GM21528 (cell line): ENCODE measurements around the gene GTPBP4.

ENCODE experiments used
- ATAC-seq: cut with Tn5 transposase; IDR thresholded peaks from one replicate; pipeline ENCODE4 v1.9.1; 2021; ENCODE audit warnings: mild to moderate bottlenecking, moderate library complexity; ENCODE audit not compliant: unreplicated experiment, low FRiP score

GTPBP4 gene

DNA sequence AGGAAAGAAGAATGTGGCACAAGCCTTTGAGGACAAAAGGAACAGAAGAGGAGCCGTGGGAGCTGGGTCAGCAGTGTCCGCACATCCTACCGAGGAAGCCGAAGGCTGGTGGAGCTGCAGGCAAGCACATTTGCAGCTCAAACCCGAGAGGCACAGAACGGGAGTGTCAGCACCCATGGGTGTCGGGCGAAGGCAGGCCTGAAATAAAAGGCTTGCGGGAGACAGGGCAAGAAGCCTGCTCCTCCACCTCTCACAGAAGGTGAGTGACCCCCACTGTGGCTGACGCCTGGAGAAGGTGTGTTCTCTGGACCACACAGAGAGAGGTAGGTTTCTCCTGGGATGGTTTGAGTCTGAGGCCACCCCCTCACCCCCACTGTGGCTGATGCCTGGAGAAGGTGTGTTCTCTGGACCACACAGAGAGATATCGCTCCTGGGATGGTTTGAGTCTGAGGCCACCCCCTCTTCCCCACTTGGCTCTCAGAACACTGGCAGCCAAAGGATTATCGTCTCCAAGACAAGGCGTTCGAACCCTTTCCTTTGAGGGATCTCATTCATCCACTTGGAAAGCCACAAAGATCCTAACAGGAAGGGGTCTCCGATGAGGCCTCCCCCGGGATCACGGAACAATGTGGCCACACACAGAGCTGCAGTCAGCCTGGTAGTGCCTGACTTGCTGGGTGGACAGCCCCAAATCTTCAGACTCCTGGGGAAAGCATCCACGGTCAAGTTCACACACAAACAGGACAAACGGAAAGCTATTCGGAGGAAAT lies 21.6 kb upstream of the GTPBP4 start:
- no peak for ATAC-seq

DNA sequence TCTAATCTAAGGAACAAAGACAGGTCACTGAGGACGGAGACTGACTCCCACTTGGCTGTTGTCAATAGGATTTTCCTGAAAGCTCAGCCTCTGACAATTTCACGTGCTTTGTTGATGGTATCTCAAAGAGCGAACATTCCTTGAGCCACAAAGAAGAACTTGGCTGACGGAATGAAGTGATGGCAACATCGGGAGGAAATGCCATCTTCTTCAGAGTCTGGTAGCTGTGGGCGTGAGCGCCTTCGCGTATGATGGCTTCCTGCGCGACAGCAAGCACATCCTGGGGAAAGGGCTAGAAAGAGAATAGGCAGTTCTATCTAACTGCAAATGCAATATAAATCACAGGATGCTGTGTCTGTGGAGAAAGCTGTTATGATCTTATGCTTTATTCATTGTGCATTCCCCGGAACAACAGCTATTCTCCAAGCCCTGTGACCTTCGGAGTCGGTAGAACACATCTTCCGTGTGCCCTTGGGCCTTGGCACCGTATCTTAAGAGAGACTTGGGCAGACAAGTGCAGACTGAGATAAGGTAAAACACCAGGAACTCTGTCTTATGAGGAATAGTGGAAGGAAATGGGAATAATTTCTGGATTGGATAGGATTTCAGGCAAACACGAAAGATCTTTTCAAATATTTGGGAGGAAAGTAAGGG lies 19.6 kb upstream of the GTPBP4 start:
- no peak for ATAC-seq

DNA sequence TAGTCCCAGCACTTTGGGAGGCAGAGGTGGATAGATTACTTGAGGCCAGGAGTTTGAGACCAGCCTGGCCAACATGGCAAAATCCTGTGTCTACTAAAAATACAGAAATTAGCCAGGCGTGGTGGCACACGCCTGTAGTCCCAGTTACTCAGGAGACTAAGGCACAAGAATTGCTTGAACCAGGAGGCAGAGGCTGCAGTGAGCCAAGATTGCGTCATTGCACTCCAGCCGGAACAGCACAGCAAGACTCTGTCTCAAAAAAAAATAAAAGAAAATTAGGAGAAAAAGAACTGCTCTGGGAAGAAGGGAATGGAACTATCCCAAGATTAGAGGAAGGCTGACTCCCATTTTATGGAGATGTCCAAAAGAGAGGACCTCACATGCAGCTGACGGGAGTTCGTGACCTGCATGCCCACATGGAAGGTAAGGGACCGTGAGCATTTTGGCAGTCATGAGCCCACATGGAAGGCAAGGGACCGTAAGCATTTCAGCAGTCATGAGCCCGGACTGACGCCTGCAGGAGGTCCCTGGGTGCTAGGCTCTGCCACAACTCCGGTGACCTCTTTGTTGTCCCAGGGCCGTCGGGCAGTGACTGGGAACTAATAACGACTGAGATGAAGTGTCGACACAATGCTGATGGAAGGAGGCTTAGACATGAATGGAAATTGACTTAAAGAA lies 18.6 kb upstream of the GTPBP4 start:
- ATAC-seq, result no peak

DNA sequence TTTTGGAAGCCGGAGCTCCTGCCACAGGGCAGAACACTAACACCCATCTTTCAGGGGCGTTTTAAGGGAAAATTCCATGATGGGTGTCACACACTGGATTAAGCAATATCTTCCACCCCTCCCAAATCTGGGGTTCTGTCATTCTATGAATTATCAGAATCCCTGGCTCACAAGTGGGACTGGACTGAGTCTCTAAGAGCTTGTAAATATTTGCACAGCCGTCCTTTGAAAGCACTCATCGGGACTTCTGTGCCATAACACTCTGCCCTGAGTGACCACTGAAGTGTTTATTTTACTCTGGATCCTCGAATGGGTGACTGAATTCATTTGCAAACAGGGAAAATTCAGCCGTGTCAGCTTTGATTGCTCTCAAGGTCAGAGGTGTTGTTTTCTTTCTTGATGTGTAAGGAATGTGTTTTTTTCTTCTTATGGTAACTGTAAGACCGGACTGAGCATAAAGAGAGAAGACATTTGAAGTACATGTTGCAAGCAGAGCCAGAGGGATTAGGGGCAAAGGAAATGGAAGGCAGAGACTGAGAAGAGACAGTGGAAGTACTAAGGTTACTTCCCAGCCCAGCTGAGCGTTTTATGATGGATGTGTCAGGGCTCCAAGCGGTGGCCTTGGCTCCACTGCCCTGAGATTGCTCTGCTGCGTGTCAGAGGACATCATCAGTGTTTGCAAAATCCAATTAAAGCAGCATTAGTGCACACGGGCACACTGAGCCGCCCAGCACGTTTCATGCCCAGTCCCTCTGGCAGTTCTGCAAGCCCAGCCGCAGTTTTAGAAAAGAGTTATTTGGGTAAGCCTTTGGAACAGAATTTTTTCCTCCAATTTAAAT lies 17.7 kb upstream of the GTPBP4 start:
- ATAC-seq, result no peak

DNA sequence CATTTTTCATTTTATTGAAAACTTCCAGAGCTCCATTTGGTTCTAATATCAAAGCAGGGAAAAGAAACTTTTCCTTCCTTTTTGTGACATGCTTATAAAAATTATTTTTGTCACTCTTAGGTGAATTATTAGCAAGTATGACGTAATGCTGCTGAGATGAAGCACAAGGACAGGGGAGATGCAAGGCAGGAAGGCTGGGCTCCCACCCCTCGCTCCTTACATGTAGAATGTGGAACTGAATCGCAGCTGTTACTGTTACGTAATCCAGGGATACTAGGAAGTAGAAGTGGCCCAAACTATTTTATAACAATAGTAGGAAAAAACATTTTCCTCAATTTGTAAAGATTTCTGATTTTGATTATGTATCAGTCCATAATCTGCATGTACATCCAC lies 17.1 kb upstream of the GTPBP4 start:
- ATAC-seq, result no peak

DNA sequence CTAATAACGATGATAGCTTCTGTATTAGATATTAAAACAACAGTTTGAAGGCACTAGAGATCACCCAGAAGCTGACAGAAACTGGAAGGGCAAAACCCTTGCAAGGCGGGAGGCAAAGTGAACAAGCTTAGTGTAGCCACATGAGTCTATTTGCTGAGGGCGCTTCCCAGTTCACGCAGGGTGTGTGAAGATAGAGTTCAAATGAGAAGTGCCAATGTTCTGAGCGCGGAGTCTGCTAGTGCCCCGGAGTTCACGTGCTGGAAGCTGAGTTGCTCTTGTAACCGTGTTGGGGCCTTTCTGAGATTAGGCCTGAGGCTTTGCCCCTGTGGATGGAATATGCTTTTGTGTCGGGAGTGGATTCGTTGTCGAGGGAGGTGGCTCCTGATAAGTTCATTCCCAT lies 16.6 kb upstream of the GTPBP4 start:
- no peak for ATAC-seq

DNA sequence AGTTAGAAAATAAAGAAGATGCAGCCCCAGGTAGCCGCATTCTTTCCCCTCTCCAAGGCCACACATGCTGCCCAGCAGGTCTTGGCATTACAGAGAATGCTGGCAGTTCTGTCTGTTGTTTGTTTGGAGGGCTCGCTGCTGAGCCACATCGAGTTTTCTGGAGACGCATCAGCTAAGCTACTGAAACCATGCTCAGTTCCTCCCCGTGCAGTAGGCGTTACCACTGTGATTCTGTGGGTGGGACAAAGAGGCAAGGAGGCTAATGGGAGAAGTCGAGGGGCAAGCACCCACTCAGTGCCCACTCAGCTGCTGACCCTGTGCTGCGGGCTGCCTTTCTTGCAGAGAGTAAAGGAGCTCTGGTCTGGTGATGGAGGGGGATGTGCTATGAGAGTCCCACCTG lies 15.5 kb upstream of the GTPBP4 start:
- no peak for ATAC-seq

DNA sequence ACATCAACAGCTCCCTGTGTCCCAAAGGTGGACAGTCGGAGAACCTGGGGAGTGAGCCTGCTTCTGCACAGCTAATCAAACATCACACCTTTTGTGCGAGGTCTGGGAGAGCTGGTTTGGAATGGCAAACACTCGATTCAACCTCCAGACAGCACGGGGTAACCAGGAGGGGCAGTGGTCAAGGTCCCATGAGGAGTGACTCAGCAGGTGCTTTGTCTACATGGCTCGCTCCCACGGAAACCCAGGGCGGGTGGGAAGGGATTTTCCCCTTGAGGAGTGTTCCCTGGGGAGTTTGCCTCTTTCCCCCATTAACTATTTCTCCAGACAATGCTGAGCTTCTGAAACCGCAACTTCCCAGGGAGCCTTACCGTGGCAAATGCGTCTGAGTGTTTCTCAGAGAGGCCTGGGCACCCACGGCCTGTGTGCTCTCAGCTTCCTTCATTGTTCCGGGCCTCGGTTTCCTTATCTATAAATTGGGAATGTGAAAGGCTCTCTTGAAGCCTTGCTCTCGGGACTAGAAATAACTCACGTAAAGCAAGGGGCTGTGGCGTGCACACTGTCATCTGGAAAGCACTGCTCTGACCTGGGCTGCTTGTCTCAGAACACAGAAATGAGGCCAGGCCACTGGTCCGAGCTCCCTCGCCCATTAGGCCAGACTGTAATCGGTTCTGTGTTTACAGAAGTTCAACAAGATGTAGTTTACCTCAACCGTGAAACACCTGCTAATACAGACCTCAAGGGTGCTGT lies 14.0 kb upstream of the GTPBP4 start:
- no peak for ATAC-seq

DNA sequence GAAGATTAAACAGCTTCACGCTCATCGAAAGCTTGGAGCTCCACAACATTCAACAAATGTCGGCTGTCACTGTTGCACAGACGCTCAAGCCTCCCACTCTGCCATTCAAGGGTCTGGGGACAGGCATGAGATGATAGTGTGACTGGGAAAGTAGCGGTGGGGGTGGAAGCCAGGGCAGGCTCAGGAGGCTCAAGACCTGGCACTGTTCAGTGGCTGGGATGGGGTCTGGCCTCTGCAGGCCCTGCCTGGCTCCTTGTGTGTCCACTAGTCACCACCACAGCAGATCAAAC lies 13.5 kb upstream of the GTPBP4 start:
- ATAC-seq, result no peak

DNA sequence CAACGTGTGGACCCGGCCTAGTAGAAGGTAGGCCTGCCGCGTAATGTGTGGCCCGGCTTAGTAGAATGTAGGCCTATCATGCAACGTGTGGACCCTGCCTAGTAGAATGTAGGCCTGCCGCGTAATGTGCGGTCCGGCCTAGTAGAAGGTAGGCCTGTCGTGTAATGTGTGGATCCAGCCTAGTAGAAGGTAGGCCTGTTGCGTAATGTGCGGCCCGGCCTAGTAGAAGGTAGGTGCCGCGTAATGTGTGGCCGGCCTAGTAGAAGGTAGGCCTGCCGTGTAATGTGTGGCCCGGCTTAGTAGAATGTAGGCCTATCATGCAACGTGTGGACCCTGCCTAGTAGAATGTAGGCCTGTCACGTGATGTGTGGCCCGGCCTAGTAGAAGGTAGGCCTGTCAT lies 11.9 kb upstream of the GTPBP4 start:
- ATAC-seq, result no peak

DNA sequence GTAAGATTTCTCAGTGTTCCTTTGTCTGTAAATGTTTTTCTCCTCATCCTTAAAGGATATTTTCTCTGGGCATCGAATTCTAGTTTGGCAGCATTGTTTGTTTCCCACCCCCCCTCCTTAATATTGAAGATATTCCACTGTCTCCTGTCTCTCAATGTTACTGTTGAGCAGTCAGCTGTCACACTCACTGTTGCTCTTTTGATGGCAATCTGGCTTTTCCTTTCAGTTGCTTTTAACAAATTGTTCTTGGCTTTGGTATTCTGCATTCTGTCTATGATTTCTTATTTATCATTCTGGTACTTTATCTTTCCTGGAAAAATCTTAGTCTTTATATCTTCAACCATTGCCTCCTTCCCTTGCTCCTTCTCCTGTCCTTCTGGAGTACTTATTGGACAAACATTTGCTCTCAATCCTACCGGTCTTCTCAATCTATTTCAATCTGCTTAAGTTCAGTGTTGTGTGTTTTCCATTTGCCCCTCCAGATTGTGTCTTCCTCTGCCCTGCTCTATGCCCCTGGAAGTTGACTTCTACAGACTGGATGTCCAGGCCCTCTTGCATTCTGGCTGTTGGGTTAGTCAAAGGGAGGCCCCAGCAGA lies 9.3 kb upstream of the GTPBP4 start:
- ATAC-seq, result no peak

DNA sequence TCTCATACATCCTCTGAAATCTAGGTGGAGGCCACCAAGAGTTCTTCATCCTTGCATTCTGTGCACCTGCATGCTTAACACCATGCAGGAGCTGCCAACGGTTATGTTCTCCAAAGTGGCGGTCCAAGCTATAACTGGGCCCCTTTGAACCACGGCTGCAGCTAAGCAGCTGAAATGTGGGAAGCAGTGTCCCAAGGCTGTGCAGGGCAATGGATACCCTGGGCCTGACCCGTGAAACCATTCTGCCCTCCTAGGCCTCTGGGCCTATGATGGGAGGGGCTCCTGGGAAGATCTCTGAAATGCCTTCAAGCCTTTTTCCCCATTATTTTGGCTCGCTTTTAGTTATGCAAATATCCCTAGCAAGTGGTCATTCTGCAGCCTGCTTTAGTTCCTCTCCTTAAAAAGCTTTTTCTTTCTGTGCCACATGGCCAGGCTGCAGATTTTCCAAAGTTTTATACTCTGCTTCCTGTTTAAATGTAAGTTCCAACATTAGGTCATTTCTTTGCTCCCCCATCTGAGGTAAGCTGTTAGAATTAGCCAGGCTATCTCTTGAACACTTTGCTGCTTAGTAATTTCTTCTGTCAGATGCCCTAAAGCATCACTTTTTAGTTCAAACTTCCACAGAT lies 7.7 kb upstream of the GTPBP4 start:
- ATAC-seq, result no peak

DNA sequence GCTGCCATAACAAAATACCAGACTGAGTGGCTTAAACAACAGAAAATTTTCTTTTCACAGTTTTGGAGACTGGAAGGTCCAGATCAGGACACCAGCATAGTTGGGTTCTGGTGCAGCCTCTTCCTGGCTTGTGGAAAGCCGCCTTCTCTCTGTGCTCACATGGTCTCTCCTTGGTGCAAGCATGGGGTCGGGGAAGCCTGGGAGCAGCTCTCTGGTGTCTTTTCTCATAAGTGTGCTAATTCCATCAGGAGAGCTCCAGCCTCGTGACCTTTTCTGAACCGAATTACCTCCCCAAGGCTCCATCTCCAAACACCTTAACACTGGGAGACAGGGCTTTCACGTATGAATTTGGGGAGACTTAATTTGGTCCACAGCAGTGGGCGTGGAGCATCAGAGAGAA lies 4.8 kb upstream of the GTPBP4 start:
- ATAC-seq, result no peak

DNA sequence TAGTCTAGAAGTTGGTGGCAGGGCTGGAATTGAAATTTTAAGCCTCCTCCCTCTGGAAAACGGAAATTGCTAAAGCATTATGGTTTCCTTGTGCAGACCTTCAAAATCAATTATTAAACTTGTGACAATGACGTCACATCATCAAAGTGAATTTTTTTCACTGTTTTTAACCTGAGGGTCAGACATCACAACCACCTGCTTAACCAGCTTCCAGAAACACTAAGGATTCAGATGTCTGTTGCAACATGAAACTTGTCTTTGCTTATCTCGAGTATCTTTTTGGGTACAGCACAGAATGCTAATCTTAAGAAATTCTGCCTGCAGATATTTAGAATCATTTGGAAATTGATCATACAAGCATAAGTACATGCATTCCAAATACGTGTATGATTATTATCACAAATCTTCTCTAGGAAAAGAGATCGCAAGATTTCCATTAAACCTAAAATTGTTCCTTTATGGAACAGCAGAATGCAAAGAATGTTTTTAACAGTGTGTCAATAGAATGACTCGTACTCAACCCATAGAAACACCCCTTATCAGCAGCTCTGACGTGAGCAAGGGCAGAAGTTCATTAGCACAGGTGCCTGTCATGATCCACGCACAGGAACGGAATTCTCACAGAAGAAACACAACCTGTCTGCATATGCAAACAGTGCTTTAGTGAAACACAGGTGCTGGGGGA lies 4.1 kb upstream of the GTPBP4 start:
- ATAC-seq, result no peak

DNA sequence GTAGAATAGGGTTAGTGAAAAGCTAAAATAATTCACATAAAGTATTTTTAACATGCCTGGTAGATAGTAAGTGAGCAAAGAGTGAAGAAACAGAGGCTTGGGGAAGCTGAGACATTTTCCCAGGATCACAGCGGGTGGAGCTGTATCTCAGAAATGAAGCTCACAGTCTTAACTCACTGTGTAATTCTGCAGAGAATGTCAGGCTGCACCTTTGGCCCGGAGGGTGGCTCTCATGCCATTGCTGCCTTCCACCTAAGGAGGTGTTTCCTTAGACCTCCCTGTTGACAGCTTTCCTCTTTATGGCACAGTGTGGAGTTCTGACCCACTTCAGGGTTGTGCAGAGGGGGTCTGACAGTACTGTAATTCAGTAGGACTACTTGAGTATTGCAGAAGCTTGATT lies 2.9 kb upstream of the GTPBP4 start:
- ATAC-seq, result no peak

DNA sequence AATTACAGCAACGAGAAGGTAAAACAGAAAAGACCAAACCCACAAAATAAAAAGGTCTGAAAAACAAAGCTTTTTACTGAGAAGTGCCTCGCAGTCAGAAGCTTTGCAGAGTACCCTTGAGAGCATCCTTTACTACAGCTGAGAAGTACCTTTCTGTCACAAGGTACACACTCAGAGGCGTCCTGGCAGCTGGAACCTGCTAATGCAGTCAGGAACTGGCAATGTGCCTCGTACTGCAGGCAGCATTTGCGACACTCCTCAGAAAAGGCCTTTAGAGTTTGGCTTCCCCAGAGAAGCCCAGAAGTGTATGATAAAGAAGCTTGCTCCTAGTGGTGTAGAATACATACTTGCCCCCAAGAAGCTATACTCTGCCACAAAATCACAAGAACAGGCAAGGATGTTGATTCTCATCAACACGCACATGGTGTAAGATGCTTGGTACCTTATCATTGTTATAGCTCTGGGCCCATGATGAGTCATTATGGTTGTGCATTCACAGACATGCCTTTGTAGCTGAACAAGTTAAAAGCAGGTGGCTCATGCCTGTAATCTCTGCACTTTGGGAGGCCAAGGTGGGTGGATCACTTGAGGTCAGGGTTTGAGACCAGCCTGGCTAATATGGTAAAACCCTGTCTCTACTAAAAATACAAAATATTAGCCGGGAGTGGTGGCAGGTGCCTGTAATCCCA lies 2.0 kb upstream of the GTPBP4 start:
- ATAC-seq, result no peak

DNA sequence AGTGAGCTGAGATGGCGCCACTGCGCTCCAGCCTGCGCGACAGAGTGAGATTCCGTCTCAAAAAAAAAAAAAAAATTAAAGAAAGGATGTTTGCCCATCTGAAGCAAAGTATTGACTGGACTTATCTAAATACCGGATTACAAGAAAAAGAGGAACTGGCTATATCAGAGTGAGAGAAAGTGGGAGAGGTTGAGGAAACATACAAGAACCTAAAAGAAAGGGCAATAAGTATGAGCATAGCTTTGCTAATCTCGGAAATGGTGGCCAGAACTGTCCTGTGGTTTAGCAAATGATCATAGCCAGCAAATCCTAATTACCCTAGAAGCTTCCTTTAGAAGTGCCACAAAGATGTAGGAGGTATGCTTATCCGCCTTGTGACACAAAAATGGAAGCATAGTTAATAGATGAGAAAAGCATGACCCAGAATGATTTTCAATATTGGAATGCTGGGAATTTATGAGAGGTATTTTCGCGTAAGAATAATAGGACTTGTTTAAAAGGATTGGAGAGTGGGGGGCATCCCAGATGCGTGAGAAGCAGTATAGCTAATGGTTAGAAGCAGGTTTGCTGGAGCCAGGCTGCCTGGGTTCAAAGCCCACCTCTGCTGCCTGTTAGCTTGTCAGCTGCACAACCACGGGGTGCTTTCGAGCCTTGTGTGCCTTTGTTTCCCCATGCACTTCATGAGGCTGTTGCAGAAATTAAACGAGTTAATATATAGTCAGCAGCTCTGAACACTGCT lies 1.2 kb upstream of the GTPBP4 start:
- ATAC-seq, result no peak

DNA sequence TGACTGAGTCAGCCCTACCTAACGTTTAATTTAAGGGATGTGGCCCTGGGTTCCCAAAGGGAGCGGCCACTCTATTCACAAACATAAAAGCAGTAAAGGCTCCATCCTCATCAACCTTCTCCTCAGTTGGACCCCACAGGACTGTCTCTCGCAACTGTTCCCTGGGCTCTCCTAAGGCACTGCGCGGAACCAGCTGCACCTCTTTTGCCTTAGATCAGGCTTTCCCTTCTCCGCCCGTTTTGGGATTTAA lies 689 bp upstream of the GTPBP4 start:
- no peak for ATAC-seq
